Pancreas (tissue), 10 donors: Measurements from ENCODE around the gene MGAT4B. TPM values are rescaled to one million over a fixed set of nuclear protein-coding genes. Genes with fewer than 3 reads are reported as not detected.
A peak's percentile ranks its signal among the peaks of the same experiment; 100 is the strongest.

Experiments used
- ATAC-seq, 4 donors: fragments of 200-7000 bp; cut with Tn5 transposase; one replicate each; pipeline versions ENCODE4 v1.8.0 to v1.9.1; 2020; ENCODE audit warnings: mild to moderate bottlenecking in 4 of 4, moderate library complexity in 4 of 4
- DNase-seq, 6 donors: peaks; one replicate each; pipeline ENCODE4 v3.0.0-alpha.2; 2020
- FAIRE-seq: peaks from 2 replicates; lab custom pipeline; 2012; peaks lifted over from hg19 to GRCh38; lab: Jason Lieb, UNC
- H3K27ac ChIP-seq, 4 donors: fragments of 200-600 bp; sonication (generic); 1 replicate in 3 of 4; 2 replicates in 1 of 4; pipeline versions ENCODE4 v1.5.0 to v1.8.0; 2020
- H3K27me3 ChIP-seq, 4 donors: fragments of 200-600 bp; one replicate each; pipeline ENCODE4 v1.8.0; 2021
- H3K36me3 ChIP-seq, 3 donors: fragments of 200-600 bp; sonication (generic) in 1 of 3; one replicate each; pipeline versions ENCODE4 v1.5.0 to v1.8.0; 2020 to 2021
- H3K4me1 ChIP-seq, 3 donors: fragments of 200-600 bp; one replicate each; pipeline ENCODE4 v1.8.0; 2021
- H3K4me3 ChIP-seq, 4 donors: fragments of 200-600 bp; sonication (generic) in 2 of 4; one replicate each; pipeline versions ENCODE4 v1.5.0 to v1.8.0; 2020 to 2021
- H3K9me3 ChIP-seq, 4 donors: fragments of 200-600 bp; one replicate each; pipeline ENCODE4 v1.8.0; 2021
- WGBS, 2 donors: extraction: QIAGEN DNeasy Blood & Tissue Kit; methylation state at CpG; one replicate each; pipeline ENCODE4 v1.1.7; 2013; 5-methylcytosine and 5-hydroxymethylcytosine counted together
- intact Hi-C, 3 donors: fragments of 100-400 bp; cut with DNase I; formaldehyde crosslinking; loops; one replicate each; pipeline versions ENCODE4 v1.11.1 to v1.14.2; 2022
- polyA plus RNA-seq, 2 donors: library from polyadenylated mRNA; stranded (reverse); fragments of 200-250 nt; gene quantifications; one replicate each; pipeline ENCODE4 v1.2.3, GENCODE V29; 2013
- total RNA-seq, 6 donors: library from RNA; stranded (reverse); fragmentation: NEBNext Ultra II Directional in 4 of 6; extraction: Animal tissue kit (Norgen Biotek cat#: 25700) in 4 of 6; gene quantifications; one replicate each; pipeline versions ENCODE4 v1.2.1 to v1.2.4, GENCODE V29; 2021 to 2023
- TF ChIP-seq, protein P1 (sequence below), 4 donors: fragments of 200-600 bp; sonication (generic) in 3 of 4; IDR thresholded peaks; one replicate each; pipeline versions ENCODE4 v1.5.0 to v1.8.0; 2021; ENCODE audit warnings: antibody characterized with exemption in 4 of 4
- donor health status: healthy with polysubstance abuse.
- donor health status: DM: no; HTN: no; CAD: no; lungs with moderate emphysema.
- donor health status: DM: no; HTN: no; CAD: no.
- donor health status: control.
- donor health status: control.
- donor health status: Bipolar disorder and iron deficiency.
- donor health status: DM: yes; HTN: yes; CAD: no.
- donor health status: DM: no; HTN: no; CAD: no.
- donor health status: DM: no; HTN: no; CAD: no.
- donor health status: DM: yes; HTN: yes; CAD: no.

Gene MGAT4B
- total and polyA plus RNA-seq, 8 donors: 33.7 to 97.5 (median 52.7) TPM

DNA sequence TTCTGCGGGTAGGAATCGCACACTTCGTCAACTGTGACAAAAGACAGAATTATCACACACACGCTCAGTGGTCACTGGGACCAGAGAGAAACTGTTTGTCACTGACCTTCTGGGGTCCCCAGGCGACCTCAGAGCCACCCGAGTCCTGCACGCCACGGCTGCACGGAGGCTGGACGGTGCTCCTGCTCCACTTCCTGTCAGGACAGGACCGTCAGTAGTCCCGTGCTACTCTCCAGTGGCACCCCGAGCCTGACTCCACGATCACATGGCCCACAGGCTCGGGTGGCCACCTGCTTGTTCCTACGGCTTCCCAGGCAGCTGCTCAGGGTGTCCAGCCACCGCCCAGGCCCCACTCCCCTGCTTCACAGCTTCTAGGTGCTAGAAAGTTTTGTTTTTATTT, 34.1 kb upstream of the MGAT4B start:
- H3K36me3 ChIP-seq: peaks cover 10 to 30% (median 17%) of the 10 kb centered on the region in 3 donors
- H3K27me3 ChIP-seq: no peaks in the 10 kb centered on the region
- FAIRE-seq (no peak), ATAC-seq (peak in 1 of 4 donors; percentile 4), DNase-seq (peak in 2 of 6 donors; percentile 28 to 67)
- peak overlapping the region in 2 of 4 donors; percentile 26 to 33 for H3K27ac ChIP-seq
- TF ChIP-seq, protein P1, sequence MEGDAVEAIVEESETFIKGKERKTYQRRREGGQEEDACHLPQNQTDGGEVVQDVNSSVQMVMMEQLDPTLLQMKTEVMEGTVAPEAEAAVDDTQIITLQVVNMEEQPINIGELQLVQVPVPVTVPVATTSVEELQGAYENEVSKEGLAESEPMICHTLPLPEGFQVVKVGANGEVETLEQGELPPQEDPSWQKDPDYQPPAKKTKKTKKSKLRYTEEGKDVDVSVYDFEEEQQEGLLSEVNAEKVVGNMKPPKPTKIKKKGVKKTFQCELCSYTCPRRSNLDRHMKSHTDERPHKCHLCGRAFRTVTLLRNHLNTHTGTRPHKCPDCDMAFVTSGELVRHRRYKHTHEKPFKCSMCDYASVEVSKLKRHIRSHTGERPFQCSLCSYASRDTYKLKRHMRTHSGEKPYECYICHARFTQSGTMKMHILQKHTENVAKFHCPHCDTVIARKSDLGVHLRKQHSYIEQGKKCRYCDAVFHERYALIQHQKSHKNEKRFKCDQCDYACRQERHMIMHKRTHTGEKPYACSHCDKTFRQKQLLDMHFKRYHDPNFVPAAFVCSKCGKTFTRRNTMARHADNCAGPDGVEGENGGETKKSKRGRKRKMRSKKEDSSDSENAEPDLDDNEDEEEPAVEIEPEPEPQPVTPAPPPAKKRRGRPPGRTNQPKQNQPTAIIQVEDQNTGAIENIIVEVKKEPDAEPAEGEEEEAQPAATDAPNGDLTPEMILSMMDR (IDR thresholded peaks at IDR 0.05): no peak
- WGBS, 2 donors: 81 to 87% methylated on average over 17 of the region's 17 CpGs
- no peak overlapping the region for H3K4me3 ChIP-seq
- peaks cover 10 to 23% (median 20%) of the 10 kb centered on the region in 3 donors for H3K4me1 ChIP-seq
- intact Hi-C loops: no loop called here
- H3K9me3 ChIP-seq: no peaks in the 10 kb centered on the region

DNA sequence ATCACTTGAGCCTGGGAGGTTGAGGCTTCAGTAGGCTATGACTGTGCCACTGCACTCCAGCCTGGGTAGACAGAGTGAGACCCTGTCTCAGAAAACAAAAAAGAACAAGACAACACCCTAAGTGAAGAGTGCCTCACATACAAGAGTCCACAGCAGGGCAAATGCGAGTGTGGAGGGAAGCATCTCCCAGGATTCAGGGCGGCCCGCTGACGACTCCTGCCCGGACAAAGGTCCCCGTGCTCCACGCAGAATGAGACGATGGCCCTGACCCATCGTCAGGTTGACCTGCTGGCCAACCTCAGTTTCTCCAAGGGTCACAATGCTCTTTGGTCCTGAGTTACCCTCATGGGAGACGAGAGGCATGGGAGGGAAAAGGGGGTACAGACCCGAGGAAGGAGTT, 33.7 kb upstream of the MGAT4B start:
- TF ChIP-seq, protein P1 (IDR thresholded peaks at IDR 0.05): no peak
- peak in 1 of 4 donors; percentile 0 for ATAC-seq
- no peaks in the 10 kb centered on the region for H3K9me3 ChIP-seq
- 92 to 95% methylated on average over 11 of the region's 11 CpGs for WGBS, 2 donors
- H3K27me3 ChIP-seq: no peaks in the 10 kb centered on the region
- peak in 3 of 6 donors; percentile 31 to 43 (median 42) for DNase-seq
- no peak overlapping the region for H3K27ac ChIP-seq
- no peak overlapping the region for H3K4me3 ChIP-seq
- FAIRE-seq: no peak
- peaks cover 10 to 23% (median 20%) of the 10 kb centered on the region in 3 donors for H3K4me1 ChIP-seq
- intact Hi-C loops: no loop called here
- H3K36me3 ChIP-seq: peaks cover 10 to 34% (median 17%) of the 10 kb centered on the region in 3 donors

DNA sequence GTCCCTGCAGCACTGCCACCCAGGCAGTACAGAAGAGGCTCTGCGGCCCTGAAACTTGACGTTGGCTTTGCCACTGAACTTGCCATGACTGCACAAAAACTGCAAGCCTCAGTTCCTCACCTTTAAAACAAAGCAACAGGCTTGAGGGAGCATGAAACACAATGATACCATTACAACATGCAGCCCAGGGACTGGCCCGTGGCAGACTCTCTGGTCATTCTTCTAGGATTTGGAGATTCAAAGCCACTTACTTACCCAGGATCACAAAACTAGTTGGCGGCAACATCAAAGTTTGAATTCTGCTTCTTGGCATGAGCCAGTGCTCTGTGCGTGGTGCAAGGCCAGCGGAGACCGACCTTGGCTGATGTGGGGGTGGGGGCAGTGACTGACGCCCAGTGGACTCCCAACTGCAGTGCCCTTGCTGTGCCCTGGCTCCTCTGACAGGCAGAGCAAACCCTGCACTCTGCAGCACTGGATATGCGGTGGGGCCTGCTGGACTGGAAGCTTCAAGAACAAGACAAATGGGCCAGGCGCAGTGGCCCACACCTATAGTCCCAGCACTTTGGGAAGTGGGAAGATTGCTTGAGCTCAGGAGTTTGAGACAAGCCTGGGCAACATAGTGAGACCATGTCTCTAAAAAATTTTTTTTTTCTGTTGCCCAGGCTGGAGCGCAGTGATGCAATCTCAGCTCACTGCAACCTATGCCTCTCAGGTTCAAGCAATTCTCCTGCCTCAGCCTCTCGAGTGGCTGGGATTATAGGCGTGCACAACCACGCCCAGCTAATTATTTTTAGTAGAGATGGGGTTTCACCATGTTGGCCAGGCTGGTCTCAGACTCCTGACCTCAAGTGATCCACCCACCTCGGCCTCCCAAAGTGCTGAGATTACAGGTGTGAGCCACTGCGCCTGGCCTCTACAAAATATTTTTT, 32.9 kb upstream of the MGAT4B start:
- no peak overlapping the region for H3K4me3 ChIP-seq
- 47 to 52% methylated on average over 16 of the region's 16 CpGs for WGBS, 2 donors
- FAIRE-seq: no peak
- peak; percentile 53 to 86 (median 82) for ATAC-seq
- no peaks in the 10 kb centered on the region for H3K9me3 ChIP-seq
- TF ChIP-seq, protein P1 (IDR thresholded peaks at IDR 0.05): no peak
- peak overlapping the region in 2 of 4 donors; percentile 26 to 46 for H3K27ac ChIP-seq
- intact Hi-C loops: no loop called here
- peaks cover 10 to 35% (median 17%) of the 10 kb centered on the region in 3 donors for H3K36me3 ChIP-seq
- DNase-seq: peak; percentile 74 to 92 (median 84)
- no peaks in the 10 kb centered on the region for H3K27me3 ChIP-seq
- peaks cover 10 to 23% (median 20%) of the 10 kb centered on the region in 3 donors for H3K4me1 ChIP-seq

DNA sequence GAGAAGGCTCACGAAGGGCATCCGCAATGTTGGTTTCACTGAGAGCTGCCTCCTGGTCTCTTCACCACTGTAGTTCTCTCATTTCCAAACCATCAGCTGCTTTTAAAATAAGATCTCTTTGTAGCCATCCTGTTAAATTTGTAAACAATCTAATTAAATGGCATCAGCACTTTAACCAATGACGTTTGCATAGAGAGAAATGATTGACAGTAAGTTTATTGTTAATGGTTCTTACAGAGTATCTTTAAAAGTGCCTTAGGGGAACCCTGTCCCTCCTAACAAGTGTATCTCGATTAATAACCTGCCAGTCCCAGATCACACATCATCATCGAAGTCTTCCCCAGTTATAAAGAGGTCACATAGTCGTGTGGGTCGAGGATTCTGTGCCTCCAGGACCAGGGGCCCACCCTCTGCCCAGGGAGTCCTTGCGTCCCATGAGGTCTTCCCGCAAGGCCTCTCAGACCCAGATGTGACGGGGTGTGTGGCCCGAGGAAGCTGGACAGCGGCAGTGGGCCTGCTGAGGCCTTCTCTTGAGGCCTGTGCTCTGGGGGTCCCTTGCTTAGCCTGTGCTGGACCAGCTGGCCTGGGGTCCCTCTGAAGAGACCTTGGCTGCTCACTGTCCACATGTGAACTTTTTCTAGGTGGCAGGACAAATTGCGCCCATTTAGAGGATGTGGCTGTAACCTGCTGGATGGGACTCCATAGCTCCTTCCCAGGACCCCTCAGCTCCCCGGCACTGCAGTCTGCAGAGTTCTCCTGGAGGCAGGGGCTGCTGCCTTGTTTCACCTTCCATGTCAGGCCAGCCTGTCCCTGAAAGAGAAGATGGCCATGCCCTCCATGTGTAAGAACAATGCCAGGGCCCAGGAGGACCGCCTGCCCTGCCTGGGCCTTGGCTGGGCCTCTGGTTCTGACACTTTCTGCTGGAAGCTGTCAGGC, 30.7 kb upstream of the MGAT4B start:
- Histone ChIP-seq H3K36me3 (peaks cover 16 to 51% (median 32%) of the 10 kb centered on the region in 3 donors), H3K27ac (peak overlapping the region in 1 of 4 donors; percentile 47), H3K4me3 (no peak overlapping the region), H3K9me3 (no peaks in the 10 kb centered on the region), H3K4me1 (peaks cover 10 to 23% (median 20%) of the 10 kb centered on the region in 3 donors), H3K27me3 (no peaks in the 10 kb centered on the region)
- TF ChIP-seq, protein P1 (IDR thresholded peaks at IDR 0.05): no peak
- no peak for FAIRE-seq
- WGBS, 2 donors: 87 to 89% methylated on average over 15 of the region's 15 CpGs
- ATAC-seq: no peak
- intact Hi-C loops: no loop called here
- DNase-seq: peak in 2 of 6 donors; percentile 24 to 64
